Measurements from ENCODE around the gene SP140L.

SP140L gene

GRCh38 chr2:230412846-230413245 is 85.9 kb downstream of the SP140L start:
- Mint-ChIP-seq H3K4me1 (ENCODE audit: low read depth) (peaks cover 68% of the 10 kb centered on the region), H3K36me3 (ENCODE audit: low read depth) (peaks cover 25% of the 10 kb centered on the region), H3K27me3 (ENCODE audit: low read depth) (no peaks in the 10 kb centered on the region), H3K9me3 (no peaks in the 10 kb centered on the region), H3K4me3 (peak overlapping the region; percentile 99), H3K27ac (peak overlapping the region; percentile 92)

GRCh38 chr2:230413479-230413878 is 86.5 kb downstream of the SP140L start:
- H3K27me3 Mint-ChIP-seq (ENCODE audit: low read depth) = no peaks in the 10 kb centered on the region

GRCh38 chr2:230414302-230414701 is 87.3 kb downstream of the SP140L start:
- H3K36me3 Mint-ChIP-seq (ENCODE audit: low read depth) = peaks cover 35% of the 10 kb centered on the region
- peaks cover 69% of the 10 kb centered on the region for H3K4me1 Mint-ChIP-seq (ENCODE audit: low read depth)
- H3K27me3 Mint-ChIP-seq (ENCODE audit: low read depth) = no peaks in the 10 kb centered on the region
- H3K9me3 Mint-ChIP-seq = no peaks in the 10 kb centered on the region
- H3K4me3 Mint-ChIP-seq = peak overlapping the region; percentile 30
- peak overlapping the region; percentile 92 for H3K27ac Mint-ChIP-seq

More at GRCh38 chr2:230413479-230413878, 86.5 kb downstream of the SP140L start:
- Mint-ChIP-seq H3K4me1 (ENCODE audit: low read depth) (peaks cover 68% of the 10 kb centered on the region), H3K27ac (peak overlapping the region; percentile 92), H3K36me3 (ENCODE audit: low read depth) (peaks cover 27% of the 10 kb centered on the region), H3K4me3 (peak overlapping the region; percentile 44), H3K9me3 (no peaks in the 10 kb centered on the region)

GRCh38 chr2:230416061-230416721 is 89.2 kb downstream of the SP140L start, which contains the start of gene SP100:
SP100 (plus strand) TSS chr2:230416201; CDS start chr2:230416297, 96 bp downstream.
- Mint-ChIP-seq H3K9me3 (no peaks in the 10 kb centered on the region), H3K27me3 (ENCODE audit: low read depth) (no peaks in the 10 kb centered on the region), H3K4me1 (ENCODE audit: low read depth) (peaks cover 73% of the 10 kb centered on the region)

GRCh38 chr2:230417436-230417835 is 90.4 kb downstream of the SP140L start:
- Mint-ChIP-seq H3K27ac (peak overlapping the region; percentile 70), H3K4me1 (ENCODE audit: low read depth) (peaks cover 74% of the 10 kb centered on the region), H3K36me3 (ENCODE audit: low read depth) (peaks cover 59% of the 10 kb centered on the region), H3K9me3 (no peaks in the 10 kb centered on the region), H3K4me3 (peak overlapping the region; percentile 90), H3K27me3 (ENCODE audit: low read depth) (no peaks in the 10 kb centered on the region)

More at GRCh38 chr2:230416061-230416721, 89.2 kb downstream of the SP140L start, which contains the start of gene SP100:
- peak within 1 kb of the TSS; percentile 92 for H3K27ac Mint-ChIP-seq
- peaks cover 50% of the 10 kb centered on the region for H3K36me3 Mint-ChIP-seq (ENCODE audit: low read depth)
- H3K4me3 Mint-ChIP-seq = peak within 1 kb of the TSS; percentile 90

GRCh38 chr2:230418341-230419016 is 91.5 kb downstream of the SP140L start:
- Mint-ChIP-seq H3K36me3 (ENCODE audit: low read depth) (peaks cover 64% of the 10 kb centered on the region), H3K27me3 (ENCODE audit: low read depth) (no peaks in the 10 kb centered on the region)

GRCh38 chr2:230419181-230419580 is 92.2 kb downstream of the SP140L start:
- Mint-ChIP-seq H3K9me3 (no peaks in the 10 kb centered on the region), H3K36me3 (ENCODE audit: low read depth) (peaks cover 71% of the 10 kb centered on the region), H3K27ac (peak overlapping the region; percentile 49), H3K27me3 (ENCODE audit: low read depth) (no peaks in the 10 kb centered on the region), H3K4me3 (peak overlapping the region; percentile 90), H3K4me1 (ENCODE audit: low read depth) (peaks cover 71% of the 10 kb centered on the region)

More at GRCh38 chr2:230418341-230419016, 91.5 kb downstream of the SP140L start:
- Mint-ChIP-seq H3K27ac (peak overlapping the region; percentile 61), H3K4me1 (ENCODE audit: low read depth) (peaks cover 71% of the 10 kb centered on the region), H3K4me3 (peak overlapping the region; percentile 90), H3K9me3 (no peaks in the 10 kb centered on the region)

- Mint-ChIP-seq H3K4me3 (peak overlapping the region; percentile 35), H3K27ac (peak overlapping the region; percentile 1), H3K27me3 (ENCODE audit: low read depth) (no peaks in the 10 kb centered on the region), H3K9me3 (no peaks in the 10 kb centered on the region), H3K36me3 (ENCODE audit: low read depth) (peaks cover 72% of the 10 kb centered on the region), H3K4me1 (ENCODE audit: low read depth) (peaks cover 76% of the 10 kb centered on the region)
Observed at GRCh38 chr2:230422149-230422548, 95.2 kb downstream of the SP140L start.

- peak overlapping the region; percentile 17 for H3K27ac Mint-ChIP-seq
- peaks cover 67% of the 10 kb centered on the region for H3K36me3 Mint-ChIP-seq (ENCODE audit: low read depth)
- H3K4me1 Mint-ChIP-seq (ENCODE audit: low read depth) = peaks cover 68% of the 10 kb centered on the region
- no peaks in the 10 kb centered on the region for H3K27me3 Mint-ChIP-seq (ENCODE audit: low read depth)
- peaks cover 8% of the 10 kb centered on the region for H3K9me3 Mint-ChIP-seq
- peak overlapping the region; percentile 52 for H3K4me3 Mint-ChIP-seq
Observed at GRCh38 chr2:230423851-230424458, 97.0 kb downstream of the SP140L start.

- Mint-ChIP-seq H3K36me3 (ENCODE audit: low read depth) (peaks cover 66% of the 10 kb centered on the region), H3K27ac (no peak overlapping the region), H3K27me3 (ENCODE audit: low read depth) (no peaks in the 10 kb centered on the region), H3K9me3 (peaks cover 12% of the 10 kb centered on the region), H3K4me3 (no peak overlapping the region), H3K4me1 (ENCODE audit: low read depth) (peaks cover 62% of the 10 kb centered on the region)
Observed at GRCh38 chr2:230425377-230425776, 98.4 kb downstream of the SP140L start.

- peaks cover 55% of the 10 kb centered on the region for H3K4me1 Mint-ChIP-seq (ENCODE audit: low read depth)
- H3K27me3 Mint-ChIP-seq (ENCODE audit: low read depth) = no peaks in the 10 kb centered on the region
- no peak overlapping the region for H3K4me3 Mint-ChIP-seq
- H3K9me3 Mint-ChIP-seq = peaks cover 20% of the 10 kb centered on the region
- H3K36me3 Mint-ChIP-seq (ENCODE audit: low read depth) = peaks cover 61% of the 10 kb centered on the region
- H3K27ac Mint-ChIP-seq = no peak overlapping the region
Observed at GRCh38 chr2:230429513-230429912, 102.5 kb downstream of the SP140L start.

- Mint-ChIP-seq H3K27ac (peak overlapping the region; percentile 66), H3K4me3 (peak overlapping the region; percentile 25), H3K36me3 (ENCODE audit: low read depth) (peaks cover 67% of the 10 kb centered on the region), H3K27me3 (ENCODE audit: low read depth) (no peaks in the 10 kb centered on the region), H3K9me3 (peaks cover 26% of the 10 kb centered on the region), H3K4me1 (ENCODE audit: low read depth) (peaks cover 53% of the 10 kb centered on the region)
Observed at GRCh38 chr2:230430957-230431910, 104.2 kb downstream of the SP140L start.

GRCh38 chr2:230434677-230435324 is 107.8 kb downstream of the SP140L start:
- H3K4me1 Mint-ChIP-seq (ENCODE audit: low read depth) = peaks cover 49% of the 10 kb centered on the region
- peak overlapping the region; percentile 6 for H3K27ac Mint-ChIP-seq
- H3K27me3 Mint-ChIP-seq (ENCODE audit: low read depth) = no peaks in the 10 kb centered on the region
- peaks cover 72% of the 10 kb centered on the region for H3K36me3 Mint-ChIP-seq (ENCODE audit: low read depth)
- peaks cover 18% of the 10 kb centered on the region for H3K9me3 Mint-ChIP-seq
- no peak overlapping the region for H3K4me3 Mint-ChIP-seq
